ENCODE results near the gene STK10.

DNA sequence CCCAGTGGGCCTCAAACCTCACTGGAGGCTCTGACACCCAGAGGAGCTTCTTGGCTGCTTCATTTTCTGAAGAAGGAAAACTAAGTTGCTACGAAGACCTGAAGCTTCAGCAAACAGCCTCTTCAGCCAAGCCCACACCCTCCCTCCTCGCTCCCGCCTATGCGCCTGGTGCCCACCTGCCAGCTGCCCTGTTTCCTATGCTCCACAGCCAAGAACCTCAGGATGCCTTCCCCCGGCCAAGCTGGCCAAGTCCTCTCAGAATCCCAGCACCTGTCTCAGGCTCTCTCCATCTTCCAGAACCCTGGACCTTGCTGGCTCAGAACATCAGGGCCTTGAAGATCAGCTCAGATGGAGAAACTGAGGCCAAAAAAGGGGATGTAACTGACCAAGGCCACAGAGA is 60.4 kb downstream of the STK10 start:
- no peak for TF ChIP-seq EZH2phosphoT487 (IDR thresholded peaks at IDR 0.05; ENCODE audit: borderline replicate concordance, low read length)
- TF ChIP-seq, protein P1, sequence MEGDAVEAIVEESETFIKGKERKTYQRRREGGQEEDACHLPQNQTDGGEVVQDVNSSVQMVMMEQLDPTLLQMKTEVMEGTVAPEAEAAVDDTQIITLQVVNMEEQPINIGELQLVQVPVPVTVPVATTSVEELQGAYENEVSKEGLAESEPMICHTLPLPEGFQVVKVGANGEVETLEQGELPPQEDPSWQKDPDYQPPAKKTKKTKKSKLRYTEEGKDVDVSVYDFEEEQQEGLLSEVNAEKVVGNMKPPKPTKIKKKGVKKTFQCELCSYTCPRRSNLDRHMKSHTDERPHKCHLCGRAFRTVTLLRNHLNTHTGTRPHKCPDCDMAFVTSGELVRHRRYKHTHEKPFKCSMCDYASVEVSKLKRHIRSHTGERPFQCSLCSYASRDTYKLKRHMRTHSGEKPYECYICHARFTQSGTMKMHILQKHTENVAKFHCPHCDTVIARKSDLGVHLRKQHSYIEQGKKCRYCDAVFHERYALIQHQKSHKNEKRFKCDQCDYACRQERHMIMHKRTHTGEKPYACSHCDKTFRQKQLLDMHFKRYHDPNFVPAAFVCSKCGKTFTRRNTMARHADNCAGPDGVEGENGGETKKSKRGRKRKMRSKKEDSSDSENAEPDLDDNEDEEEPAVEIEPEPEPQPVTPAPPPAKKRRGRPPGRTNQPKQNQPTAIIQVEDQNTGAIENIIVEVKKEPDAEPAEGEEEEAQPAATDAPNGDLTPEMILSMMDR (IDR thresholded peaks at IDR 0.05; ENCODE audit: low read depth, low read length, poor library complexity, severe bottlenecking), result no peak

All from DOHH2 (cell line).